ENCODE data around the gene FGFR2. TPM values are rescaled to one million over a fixed set of nuclear protein-coding genes. Genes with fewer than 3 reads are reported as not detected.
"Not testable (repeated sequence)": the region's sequence is repeated elsewhere in the genome, so short reads cannot be mapped to it uniquely, and the experiment has no call there.

The FGFR2 gene
- total RNA-seq, 2 experiments from 2014 or later = 0.14 to 0.22 TPM

DNA sequence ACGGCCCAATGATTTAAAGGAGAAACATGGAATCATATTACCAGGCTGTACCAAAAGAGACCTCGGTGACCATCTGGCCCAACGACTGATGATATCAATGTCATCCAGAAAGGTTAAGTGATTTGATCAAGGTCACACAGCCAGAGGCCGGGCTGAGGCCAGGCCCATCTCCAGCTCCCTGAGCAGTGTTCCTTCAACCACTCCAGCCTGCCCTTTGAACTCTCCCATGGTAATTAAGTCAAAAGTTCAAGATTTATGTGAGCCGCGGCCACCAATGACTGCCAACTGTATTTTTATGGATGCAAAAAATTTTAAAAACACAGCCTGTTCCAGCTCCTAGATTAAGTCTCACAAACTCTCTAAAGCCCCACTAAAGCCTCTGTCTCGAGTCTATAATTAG, 41.8 kb downstream of the FGFR2 start:
- Histone ChIP-seq H3K27me3 (ENCODE audit: control insufficient read depth in 1 of 2, insufficient read depth in 2 of 2, low read length in 2 of 2) (no peaks in the 10 kb centered on the region), H3K4me1 (ENCODE audit: insufficient read depth, low read length) (no peaks in the 10 kb centered on the region), H3K36me3 (ENCODE audit: insufficient read depth, low read length) (no peaks in the 10 kb centered on the region), H3K9me3 (ENCODE audit: control insufficient read depth in 1 of 2, insufficient read depth in 1 of 2, low read length in 2 of 2) (peaks cover 0 to 9% of the 10 kb centered on the region in 2 experiments), H3K27ac (ENCODE audit: low read depth in 1 of 2, low read length in 2 of 2) (no peak overlapping the region), H3K4me3 (ENCODE audit: low read length) (no peak overlapping the region)
- no peak for ATAC-seq (ENCODE audit: poor library complexity)
- Mint-ChIP-seq H3K27ac (no peak overlapping the region), H3K9me3 (no peaks in the 10 kb centered on the region), H3K36me3 (ENCODE audit: low read depth) (no peaks in the 10 kb centered on the region), H3K4me3 (no peak overlapping the region), H3K27me3 (no peaks in the 10 kb centered on the region), H3K4me1 (ENCODE audit: low read depth) (no peaks in the 10 kb centered on the region)
- intact Hi-C loops (cut with DNase I, micrococcal nuclease) = no loop called here
- no peak for DNase-seq
- POLR2A ChIA-PET = no interaction called here
- CTCF ChIA-PET = no interaction called here
- TF ChIP-seq, protein P1, sequence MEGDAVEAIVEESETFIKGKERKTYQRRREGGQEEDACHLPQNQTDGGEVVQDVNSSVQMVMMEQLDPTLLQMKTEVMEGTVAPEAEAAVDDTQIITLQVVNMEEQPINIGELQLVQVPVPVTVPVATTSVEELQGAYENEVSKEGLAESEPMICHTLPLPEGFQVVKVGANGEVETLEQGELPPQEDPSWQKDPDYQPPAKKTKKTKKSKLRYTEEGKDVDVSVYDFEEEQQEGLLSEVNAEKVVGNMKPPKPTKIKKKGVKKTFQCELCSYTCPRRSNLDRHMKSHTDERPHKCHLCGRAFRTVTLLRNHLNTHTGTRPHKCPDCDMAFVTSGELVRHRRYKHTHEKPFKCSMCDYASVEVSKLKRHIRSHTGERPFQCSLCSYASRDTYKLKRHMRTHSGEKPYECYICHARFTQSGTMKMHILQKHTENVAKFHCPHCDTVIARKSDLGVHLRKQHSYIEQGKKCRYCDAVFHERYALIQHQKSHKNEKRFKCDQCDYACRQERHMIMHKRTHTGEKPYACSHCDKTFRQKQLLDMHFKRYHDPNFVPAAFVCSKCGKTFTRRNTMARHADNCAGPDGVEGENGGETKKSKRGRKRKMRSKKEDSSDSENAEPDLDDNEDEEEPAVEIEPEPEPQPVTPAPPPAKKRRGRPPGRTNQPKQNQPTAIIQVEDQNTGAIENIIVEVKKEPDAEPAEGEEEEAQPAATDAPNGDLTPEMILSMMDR (IDR thresholded peaks at IDR 0.05) = no peak

DNA sequence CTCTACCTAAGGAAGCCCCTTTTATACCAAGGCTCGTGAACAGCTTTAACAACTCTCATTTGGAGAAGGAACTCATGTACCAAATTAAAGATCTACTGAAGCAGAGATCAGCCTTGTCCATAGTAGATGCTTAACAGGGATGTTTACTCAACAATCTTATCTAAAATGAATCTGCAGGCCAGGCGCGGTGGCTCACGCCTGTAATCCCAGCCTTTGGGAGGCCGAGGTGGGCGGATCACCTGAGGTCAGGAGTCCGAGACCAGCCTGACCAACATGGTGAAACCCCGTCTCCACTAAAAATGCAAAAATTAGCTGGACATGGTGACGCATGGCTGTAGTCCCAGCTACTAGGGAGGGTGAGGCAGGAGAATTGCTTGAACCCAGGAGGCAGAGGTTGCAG, 43.3 kb downstream of the FGFR2 start:
- H3K27me3 Mint-ChIP-seq; intact Hi-C loops (cut with DNase I, micrococcal nuclease); H3K27me3 ChIP-seq (ENCODE audit: control insufficient read depth in 1 of 2, insufficient read depth in 2 of 2, low read length in 2 of 2); H3K9me3 Mint-ChIP-seq; H3K36me3 Mint-ChIP-seq (ENCODE audit: low read depth); H3K36me3 ChIP-seq (ENCODE audit: insufficient read depth, low read length); H3K4me3 Mint-ChIP-seq; DNase-seq; H3K4me1 Mint-ChIP-seq (ENCODE audit: low read depth); ATAC-seq (ENCODE audit: poor library complexity); CTCF ChIA-PET; POLR2A ChIA-PET; H3K4me3 ChIP-seq (ENCODE audit: low read length); H3K27ac ChIP-seq (ENCODE audit: low read depth in 1 of 2, low read length in 2 of 2); H3K4me1 ChIP-seq (ENCODE audit: insufficient read depth, low read length); H3K27ac Mint-ChIP-seq: not testable (repeated sequence)
- H3K9me3 ChIP-seq (ENCODE audit: control insufficient read depth in 1 of 2, insufficient read depth in 1 of 2, low read length in 2 of 2) = peaks cover 0 to 13% of the 10 kb centered on the region in 2 experiments

DNA sequence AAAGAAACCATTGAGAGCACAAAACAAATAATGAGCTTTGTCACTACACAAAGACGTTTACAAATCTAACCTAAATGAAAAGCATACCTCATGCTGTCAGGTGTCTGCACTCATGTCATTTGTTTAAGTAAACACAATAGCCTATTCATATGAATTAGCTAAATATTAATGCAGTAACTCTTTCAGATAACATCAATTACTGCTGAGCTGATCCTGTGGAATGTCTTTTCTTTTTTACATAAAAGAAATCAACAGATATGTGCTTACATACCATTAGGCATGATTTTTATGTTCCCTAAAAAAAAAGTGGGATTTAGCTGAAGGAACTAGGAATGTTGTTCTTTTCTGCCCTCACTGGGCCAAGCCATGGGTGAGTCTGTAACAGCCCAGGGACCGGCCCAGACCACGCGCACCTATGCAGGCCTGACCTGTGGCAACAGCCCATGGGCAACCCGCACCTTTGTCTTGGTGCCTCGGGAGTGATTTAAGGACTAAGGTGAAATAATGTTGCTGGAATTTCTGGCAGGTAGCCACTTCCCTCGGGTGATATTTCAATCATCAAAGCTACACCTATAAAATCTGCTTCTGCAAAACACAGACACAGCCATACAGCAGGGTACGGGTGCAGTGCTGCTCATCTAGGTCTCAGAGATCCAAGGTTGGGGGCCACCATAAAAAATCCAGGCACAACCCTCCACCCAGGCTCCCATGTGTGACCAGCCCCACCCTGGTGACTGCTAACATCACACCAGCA, 44.6 kb downstream of the FGFR2 start:
- Histone ChIP-seq H3K4me1 (ENCODE audit: insufficient read depth, low read length) (no peaks in the 10 kb centered on the region), H3K9me3 (ENCODE audit: control insufficient read depth in 1 of 2, insufficient read depth in 1 of 2, low read length in 2 of 2) (peaks cover 0 to 16% of the 10 kb centered on the region in 2 experiments), H3K36me3 (ENCODE audit: insufficient read depth, low read length) (no peaks in the 10 kb centered on the region), H3K27me3 (ENCODE audit: control insufficient read depth in 1 of 2, insufficient read depth in 2 of 2, low read length in 2 of 2) (no peaks in the 10 kb centered on the region), H3K4me3 (ENCODE audit: low read length) (no peak overlapping the region), H3K27ac (ENCODE audit: low read depth in 1 of 2, low read length in 2 of 2) (no peak overlapping the region)
- TF ChIP-seq, protein P1 (IDR thresholded peaks at IDR 0.05) = no peak
- Mint-ChIP-seq H3K4me1 (ENCODE audit: low read depth) (no peaks in the 10 kb centered on the region), H3K27me3 (no peaks in the 10 kb centered on the region), H3K9me3 (peaks cover 3% of the 10 kb centered on the region), H3K36me3 (ENCODE audit: low read depth) (no peaks in the 10 kb centered on the region), H3K4me3 (no peak overlapping the region), H3K27ac (no peak overlapping the region)
- CTCF ChIA-PET = interaction anchor here (0.7 kb wide), 1 partner anchor 33 kb away, joined by 3 read pairs; no protein-coding TSS in a partner anchor
- ATAC-seq (ENCODE audit: poor library complexity) = no peak
- DNase-seq = no peak
- POLR2A ChIA-PET = no interaction called here
- intact Hi-C loops (cut with DNase I, micrococcal nuclease) = no loop called here

DNA sequence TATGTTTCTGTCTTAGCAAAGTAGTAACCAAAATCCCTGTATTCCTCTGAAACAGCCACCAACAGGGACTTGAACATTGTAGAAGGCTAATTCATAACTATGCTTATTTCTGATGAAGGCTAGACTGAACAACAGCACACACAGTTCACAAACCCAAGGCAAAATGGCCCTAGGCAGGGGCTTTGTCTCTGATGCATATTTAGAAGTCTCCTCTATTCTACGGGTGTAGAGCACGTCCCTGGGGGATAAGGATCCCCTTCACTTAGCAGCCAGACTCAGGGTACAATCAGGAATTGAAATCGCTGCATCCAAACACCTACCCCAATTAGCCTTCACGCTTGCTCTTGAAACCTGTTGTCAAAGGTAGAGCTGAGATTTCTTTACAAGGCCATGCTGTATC, 45.5 kb downstream of the FGFR2 start:
- Mint-ChIP-seq H3K4me1 (ENCODE audit: low read depth) (no peaks in the 10 kb centered on the region), H3K36me3 (ENCODE audit: low read depth) (no peaks in the 10 kb centered on the region), H3K9me3 (peaks cover 3% of the 10 kb centered on the region), H3K27me3 (no peaks in the 10 kb centered on the region), H3K4me3 (no peak overlapping the region), H3K27ac (no peak overlapping the region)
- ChIA-PET POLR2A (no interaction called here), CTCF (no interaction called here)
- Histone ChIP-seq H3K27me3 (ENCODE audit: control insufficient read depth in 1 of 2, insufficient read depth in 2 of 2, low read length in 2 of 2) (no peaks in the 10 kb centered on the region), H3K9me3 (ENCODE audit: control insufficient read depth in 1 of 2, insufficient read depth in 1 of 2, low read length in 2 of 2) (peaks cover 0 to 16% of the 10 kb centered on the region in 2 experiments), H3K4me1 (ENCODE audit: insufficient read depth, low read length) (no peaks in the 10 kb centered on the region), H3K36me3 (ENCODE audit: insufficient read depth, low read length) (no peaks in the 10 kb centered on the region), H3K27ac (ENCODE audit: low read depth in 1 of 2, low read length in 2 of 2) (no peak overlapping the region), H3K4me3 (ENCODE audit: low read length) (no peak overlapping the region)
- no peak for DNase-seq
- TF ChIP-seq, protein P1 (IDR thresholded peaks at IDR 0.05) = no peak
- intact Hi-C loops (cut with DNase I, micrococcal nuclease) = no loop called here
- ATAC-seq (ENCODE audit: poor library complexity) = no peak

Data from CD4-positive, alpha-beta T cell (primary cell).